ENCODE data around the gene CCDC122. TPM values are rescaled to one million over a fixed set of nuclear protein-coding genes. Genes with fewer than 3 reads are reported as not detected.

Gene CCDC122
- total RNA-seq, 4 donors from 2014 or later: 1.3 to 5.1 (median 2.1) TPM

- WGBS, 2 donors: 76 to 80% methylated on average over 6 of the region's 6 CpGs
- DNase-seq (ENCODE audit: low spot score in 2 of 2): no peak
- intact Hi-C loops (cut with DNase I; ENCODE audit: low total_unique reads): no loop called here
- no peak overlapping the region for H3K4me3 ChIP-seq (ENCODE audit: low read depth, poor library complexity, severe bottlenecking)
- TF ChIP-seq CTCF (IDR thresholded peaks at IDR 0.05): no peak
- no peak for TF ChIP-seq POLR2A (IDR thresholded peaks at IDR 0.05)
These were observed 35.9 kb upstream of the CCDC122 start for GRCh38 chr13:43915451-43915850.

GRCh38 chr13:43911871-43912270 is 32.3 kb upstream of the CCDC122 start:
- WGBS, 2 donors: 78 to 86% methylated on average over 3 of the region's 3 CpGs
- no peak for DNase-seq (ENCODE audit: low spot score in 2 of 2)
- no peak overlapping the region for H3K4me3 ChIP-seq (ENCODE audit: low read depth, poor library complexity, severe bottlenecking)
- intact Hi-C loops (cut with DNase I; ENCODE audit: low total_unique reads): no loop called here
- TF ChIP-seq CTCF (IDR thresholded peaks at IDR 0.05): no peak
- no peak for TF ChIP-seq POLR2A (IDR thresholded peaks at IDR 0.05)

DNA sequence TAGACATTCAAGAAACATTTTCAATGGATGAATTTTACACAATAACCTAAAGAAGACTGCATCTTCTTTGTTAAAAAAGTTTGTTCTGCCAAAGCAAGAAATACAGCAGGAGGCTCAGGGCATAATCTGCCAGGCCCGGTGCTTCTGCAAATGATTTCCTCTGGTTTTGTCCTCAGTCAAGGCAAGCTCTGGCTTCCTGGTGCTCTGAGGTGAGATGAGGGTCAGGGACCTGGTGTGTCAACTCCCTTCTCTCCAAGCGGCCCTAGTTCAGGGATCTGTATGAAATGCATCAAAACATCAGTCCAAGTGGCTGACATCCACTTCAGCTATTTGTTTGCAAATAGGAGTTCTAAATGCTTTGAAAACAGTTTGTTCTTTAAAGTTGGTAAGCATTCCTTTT is 31.7 kb upstream of the CCDC122 start:
- WGBS, 2 donors: 67 to 75% methylated on average over 2 of the region's 2 CpGs
- intact Hi-C loops (cut with DNase I; ENCODE audit: low total_unique reads): no loop called here
- TF ChIP-seq CTCF (IDR thresholded peaks at IDR 0.05) (no peak), POLR2A (IDR thresholded peaks at IDR 0.05) (no peak)

DNA sequence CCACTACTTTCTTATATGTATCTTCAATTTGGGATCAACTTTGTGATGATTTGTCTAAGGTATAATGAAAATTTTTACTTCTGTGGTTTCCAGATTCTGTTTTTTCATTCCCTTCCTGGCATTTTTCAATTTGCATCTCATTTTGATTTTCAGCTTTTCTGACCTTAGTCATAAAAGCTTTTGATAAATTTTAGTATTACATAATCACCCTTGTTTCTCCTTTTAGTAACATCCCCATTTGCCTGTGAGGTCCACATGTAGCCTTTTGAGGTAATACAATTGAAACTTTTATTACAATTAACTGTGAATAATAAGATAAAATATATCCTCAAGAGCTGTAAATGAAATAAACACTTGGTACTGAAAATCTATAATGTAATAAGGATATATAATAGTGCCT is 31.3 kb upstream of the CCDC122 start:
- intact Hi-C loops (cut with DNase I; ENCODE audit: low total_unique reads): no loop called here
- DNase-seq (ENCODE audit: low spot score in 2 of 2): no peak
- TF ChIP-seq POLR2A (IDR thresholded peaks at IDR 0.05): no peak
- no peak for TF ChIP-seq CTCF (IDR thresholded peaks at IDR 0.05)

More for the DNA sequence above, 31.7 kb upstream of the CCDC122 start:
- H3K4me3 ChIP-seq (ENCODE audit: low read depth, poor library complexity, severe bottlenecking): no peak overlapping the region
- DNase-seq (ENCODE audit: low spot score in 2 of 2): no peak

GRCh38 chr13:43908156-43909126 is 28.9 kb upstream of the CCDC122 start:
- DNase-seq (ENCODE audit: low spot score in 2 of 2): no peak
- no peak overlapping the region for H3K4me3 ChIP-seq (ENCODE audit: low read depth, poor library complexity, severe bottlenecking)
- intact Hi-C loops (cut with DNase I; ENCODE audit: low total_unique reads): no loop called here
- 40% methylated on average over 2 of the region's 2 CpGs for WGBS, 2 donors
- TF ChIP-seq CTCF (IDR thresholded peaks at IDR 0.05) (no peak), POLR2A (IDR thresholded peaks at IDR 0.05) (no peak)

More for the DNA sequence above, 31.3 kb upstream of the CCDC122 start:
- no peak overlapping the region for H3K4me3 ChIP-seq (ENCODE audit: low read depth, poor library complexity, severe bottlenecking)

Measured in lower leg skin (tissue), 4 donors.